PFSK-1 (cell line): ENCODE data around the gene COPS3.

Experiments
- FOXP2 ChIP-seq: optimal IDR thresholded peaks from 2 replicates; pipeline ENCODE3; 2011; ENCODE audit warnings: borderline replicate concordance, control low read depth, inconsistent platforms; ENCODE audit not compliant: insufficient read depth; ENCODE audit errors: extremely low read length, extremely low read depth
- POLR2AphosphoS5 ChIP-seq: IDR thresholded peaks from 2 replicates; pipeline ENCODE4 v1.6.1; 2012; ENCODE audit warnings: low read depth, mild to moderate bottlenecking, control low read depth, low read length, moderate library complexity
- REST ChIP-seq, 2 experiments: IDR thresholded peaks; 2 replicates each; pipeline versions ENCODE4 v1.6.1 to v1.8.0; 2011 to 2012; ENCODE audit warnings: low read depth in 2 of 2, low read length in 2 of 2, control low read depth in 1 of 2, inconsistent platforms in 1 of 2, mild to moderate bottlenecking in 1 of 2, moderate library complexity in 1 of 2; ENCODE audit not compliant: insufficient read depth in 1 of 2
- SIN3A ChIP-seq: IDR thresholded peaks from 2 replicates; pipeline ENCODE4 v1.6.1; 2012; ENCODE audit warnings: mild to moderate bottlenecking, low read length, moderate library complexity, borderline replicate concordance; ENCODE audit not compliant: insufficient read depth
- TAF1 ChIP-seq: IDR thresholded peaks from 2 replicates; pipeline ENCODE4 v1.6.1; 2012; ENCODE audit warnings: low read length, control low read depth, borderline replicate concordance; ENCODE audit not compliant: insufficient read depth

Gene COPS3

GRCh38 chr17:17320188-17320910 is 39.3 kb upstream of the COPS3 start:
- TF ChIP-seq TAF1 (no peak), FOXP2 (no peak), POLR2AphosphoS5 (no peak), SIN3A (no peak), REST (IDR thresholded peaks at IDR 0.05; ENCODE audit: insufficient read depth in 1 of 2, low read depth in 2 of 2, low read length in 2 of 2) (no peak)

GRCh38 chr17:17315142-17315821 is 34.2 kb upstream of the COPS3 start:
- TF ChIP-seq TAF1 (no peak), REST (IDR thresholded peaks at IDR 0.05; ENCODE audit: insufficient read depth in 1 of 2, low read depth in 2 of 2, low read length in 2 of 2) (no peak), POLR2AphosphoS5 (no peak), SIN3A (no peak), FOXP2 (no peak)

GRCh38 chr17:17314501-17315071 is 33.5 kb upstream of the COPS3 start:
- no peak for TF ChIP-seq REST (IDR thresholded peaks at IDR 0.05; ENCODE audit: insufficient read depth in 1 of 2, low read depth in 2 of 2, low read length in 2 of 2)
- no peak for TF ChIP-seq SIN3A
- no peak for TF ChIP-seq POLR2AphosphoS5
- TF ChIP-seq FOXP2: no peak
- no peak for TF ChIP-seq TAF1

GRCh38 chr17:17313350-17313991 is 32.4 kb upstream of the COPS3 start:
- TF ChIP-seq TAF1 (no peak), SIN3A (no peak), REST (IDR thresholded peaks at IDR 0.05; ENCODE audit: insufficient read depth in 1 of 2, low read depth in 2 of 2, low read length in 2 of 2) (no peak), POLR2AphosphoS5 (no peak), FOXP2 (no peak)
